ENCODE data around the gene SIGLEC11.

Gene SIGLEC11

GRCh38 chr19:49913720-49914119 lies 47.3 kb downstream of the SIGLEC11 start:
- Histone ChIP-seq H3K9me3 (no peaks in the 10 kb centered on the region), H3K4me3 (ENCODE audit: low read depth, low read length) (no peak overlapping the region), H3K27me3 (no peaks in the 10 kb centered on the region), H3K4me1 (no peaks in the 10 kb centered on the region), H3K36me3 (peaks cover 90% of the 10 kb centered on the region)
- no peak for DNase-seq
- no peak for TF ChIP-seq CTCF (IDR thresholded peaks at IDR 0.05; ENCODE audit: low read depth, low read length)

DNA sequence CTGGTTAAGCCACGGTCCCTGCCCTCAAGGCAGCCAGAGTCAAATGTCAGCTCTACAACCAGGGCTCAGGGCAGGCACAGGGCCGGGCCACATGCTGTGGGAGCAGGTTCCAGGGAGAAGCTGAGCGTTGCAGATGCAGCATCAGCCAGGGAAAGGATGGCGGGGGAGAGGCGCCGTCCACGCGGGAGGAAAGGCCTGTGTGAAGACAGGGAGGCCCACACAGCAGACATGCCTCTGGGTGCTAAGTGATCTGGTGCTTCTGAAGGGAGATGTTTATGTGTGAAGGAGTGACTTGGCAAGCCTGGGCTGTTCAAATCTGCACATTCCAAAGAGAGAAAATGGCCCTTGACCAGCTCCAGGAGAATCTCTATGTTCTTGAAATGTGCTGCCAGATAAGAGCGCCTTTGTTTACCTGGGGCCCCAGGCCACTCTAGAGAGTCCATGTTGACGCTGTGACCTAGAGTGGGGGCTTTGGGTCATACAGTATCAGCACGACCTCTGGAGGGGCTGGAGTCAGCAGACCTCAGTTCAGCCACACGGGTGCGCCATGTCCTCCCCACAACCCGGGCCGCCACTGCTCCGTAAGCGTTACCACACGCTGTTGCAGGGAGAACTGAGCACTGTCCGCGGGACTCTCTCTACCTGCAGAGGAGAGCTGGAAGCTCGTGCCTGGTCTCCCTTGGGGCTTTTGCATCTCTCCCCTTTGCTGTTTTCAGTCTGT lies 47.8 kb downstream of the SIGLEC11 start:
- Histone ChIP-seq H3K27me3 (no peaks in the 10 kb centered on the region), H3K4me1 (no peaks in the 10 kb centered on the region), H3K9me3 (no peaks in the 10 kb centered on the region), H3K36me3 (peaks cover 92% of the 10 kb centered on the region), H3K4me3 (ENCODE audit: low read depth, low read length) (no peak overlapping the region)
- no peak for DNase-seq
- TF ChIP-seq CTCF (IDR thresholded peaks at IDR 0.05; ENCODE audit: low read depth, low read length), result no peak

- H3K36me3 ChIP-seq, result peaks cover 91% of the 10 kb centered on the region
- no peaks in the 10 kb centered on the region for H3K9me3 ChIP-seq
- no peak overlapping the region for H3K4me3 ChIP-seq (ENCODE audit: low read depth, low read length)
- no peaks in the 10 kb centered on the region for H3K27me3 ChIP-seq
- no peaks in the 10 kb centered on the region for H3K4me1 ChIP-seq
- DNase-seq, result no peak
- TF ChIP-seq CTCF (IDR thresholded peaks at IDR 0.05; ENCODE audit: low read depth, low read length), result no peak
These were observed 49.4 kb downstream of the SIGLEC11 start for GRCh38 chr19:49911381-49912145.

DNA sequence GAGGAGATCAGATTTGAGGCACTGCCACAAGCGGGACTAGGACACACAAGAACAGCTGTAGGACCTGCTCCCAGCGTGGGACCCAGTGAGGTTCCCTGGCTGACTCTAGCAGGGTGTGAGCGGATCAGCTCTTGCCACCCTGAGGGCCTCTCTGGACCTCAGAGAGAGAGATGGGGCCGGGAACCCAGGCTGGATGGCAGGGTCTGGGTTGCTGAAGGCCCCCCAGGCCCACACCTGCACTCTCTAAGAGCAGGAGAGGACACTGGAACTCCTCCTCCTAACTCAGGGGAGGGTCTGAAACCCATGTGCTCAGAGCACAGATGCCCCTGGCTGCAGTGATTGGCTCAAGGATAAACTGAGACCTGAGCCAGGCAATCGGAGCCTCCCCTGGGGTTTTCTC lies 50.8 kb downstream of the SIGLEC11 start:
- no peak for TF ChIP-seq CTCF (IDR thresholded peaks at IDR 0.05; ENCODE audit: low read depth, low read length)
- DNase-seq, result no peak
- Histone ChIP-seq H3K36me3 (peaks cover 87% of the 10 kb centered on the region), H3K27me3 (no peaks in the 10 kb centered on the region), H3K9me3 (no peaks in the 10 kb centered on the region), H3K4me3 (ENCODE audit: low read depth, low read length) (no peak overlapping the region), H3K4me1 (no peaks in the 10 kb centered on the region)

- TF ChIP-seq CTCF (IDR thresholded peaks at IDR 0.05; ENCODE audit: low read depth, low read length), result no peak
- Histone ChIP-seq H3K4me1 (no peaks in the 10 kb centered on the region), H3K27me3 (no peaks in the 10 kb centered on the region), H3K9me3 (no peaks in the 10 kb centered on the region), H3K4me3 (ENCODE audit: low read depth, low read length) (no peak overlapping the region), H3K36me3 (peaks cover 75% of the 10 kb centered on the region)
- DNase-seq, result no peak
These were observed 52.2 kb downstream of the SIGLEC11 start for GRCh38 chr19:49908480-49909420.

Data from BE2C (cell line).